ENCODE measurements around the gene EPS8L2. TPM values are rescaled to one million over a fixed set of nuclear protein-coding genes. Genes with fewer than 3 reads are reported as not detected.
A peak's percentile ranks its signal among the peaks of the same experiment; 100 is the strongest.

EPS8L2 gene
- total and polyA plus RNA-seq, 2 experiments from 2014 or later: 157 to 310 TPM

- DNase-seq (ENCODE audit: low spot score): no peak
- Histone ChIP-seq H3K27me3 (no peaks in the 10 kb centered on the region), H3K27ac (no peak overlapping the region), H3K9me2 (replicated peaks; ENCODE audit: insufficient read depth) (no peaks in the 10 kb centered on the region), H3K79me2 (peaks cover 55% of the 10 kb centered on the region), H3K36me3 (replicated peaks; ENCODE audit: insufficient read depth, low read depth) (no peaks in the 10 kb centered on the region), H3K4me1 (ENCODE audit: insufficient read depth) (peaks cover 25% of the 10 kb centered on the region), H3K9me3 (ENCODE audit: low read depth) (no peaks in the 10 kb centered on the region), H3K4me3 (no peak overlapping the region), H2AFZ (no peak overlapping the region), H4K20me1 (ENCODE audit: insufficient read depth, poor library complexity, severe bottlenecking) (peaks cover 15% of the 10 kb centered on the region), H3K4me2 (no peak overlapping the region)
- TF ChIP-seq EZH2 (IDR thresholded peaks at IDR 0.05; ENCODE audit: borderline replicate concordance) (no peak), CTCF (IDR thresholded peaks at IDR 0.05; ENCODE audit: poor library complexity) (no peak), EZH2phosphoT487 (IDR thresholded peaks at IDR 0.05; ENCODE audit: low read depth, severe bottlenecking, unreplicated experiment) (no peak)
- 87% methylated on average over 18 of the region's 18 CpGs for WGBS (ENCODE audit: low lambda C conversion rate, missing lambda C conversion rate)
These were observed 14.1 kb upstream of the EPS8L2 start for GRCh38 chr11:691710-692590.

- no peaks in the 10 kb centered on the region for H3K9me2 ChIP-seq (replicated peaks; ENCODE audit: insufficient read depth)
- no peaks in the 10 kb centered on the region for H3K36me3 ChIP-seq (replicated peaks; ENCODE audit: insufficient read depth, low read depth)
- H3K79me2 ChIP-seq: peaks cover 64% of the 10 kb centered on the region
- peak overlapping the region; percentile 84 for H3K4me2 ChIP-seq
- H3K27me3 ChIP-seq: no peaks in the 10 kb centered on the region
- H2AFZ ChIP-seq: no peak overlapping the region
- 82% methylated on average over 23 of the region's 23 CpGs for WGBS (ENCODE audit: low lambda C conversion rate, missing lambda C conversion rate)
- TF ChIP-seq EZH2 (IDR thresholded peaks at IDR 0.05; ENCODE audit: borderline replicate concordance) (no peak), EZH2phosphoT487 (IDR thresholded peaks at IDR 0.05; ENCODE audit: low read depth, severe bottlenecking, unreplicated experiment) (no peak), CTCF (IDR thresholded peaks at IDR 0.05; ENCODE audit: poor library complexity) (no peak)
- no peak overlapping the region for H3K4me3 ChIP-seq
- DNase-seq (ENCODE audit: low spot score): no peak
- H3K9me3 ChIP-seq (ENCODE audit: low read depth): no peaks in the 10 kb centered on the region
- H3K4me1 ChIP-seq (ENCODE audit: insufficient read depth): peaks cover 31% of the 10 kb centered on the region
- peak overlapping the region; percentile 55 for H3K27ac ChIP-seq
- H4K20me1 ChIP-seq (ENCODE audit: insufficient read depth, poor library complexity, severe bottlenecking): peaks cover 15% of the 10 kb centered on the region
These were observed 13.1 kb upstream of the EPS8L2 start for GRCh38 chr11:692824-693414.

GRCh38 chr11:693415-693831 lies 12.6 kb upstream of the EPS8L2 start:
- H3K27me3 ChIP-seq: no peaks in the 10 kb centered on the region
- H3K9me3 ChIP-seq (ENCODE audit: low read depth): no peaks in the 10 kb centered on the region
- WGBS (ENCODE audit: low lambda C conversion rate, missing lambda C conversion rate): 55% methylated on average over 13 of the region's 13 CpGs
- H3K79me2 ChIP-seq: peaks cover 67% of the 10 kb centered on the region
- TF ChIP-seq CTCF (IDR thresholded peaks at IDR 0.05; ENCODE audit: poor library complexity) (no peak), EZH2phosphoT487 (IDR thresholded peaks at IDR 0.05; ENCODE audit: low read depth, severe bottlenecking, unreplicated experiment) (no peak), EZH2 (IDR thresholded peaks at IDR 0.05; ENCODE audit: borderline replicate concordance) (no peak)
- H3K4me3 ChIP-seq: no peak overlapping the region
- H3K27ac ChIP-seq: peak overlapping the region; percentile 55
- H3K4me1 ChIP-seq (ENCODE audit: insufficient read depth): peaks cover 31% of the 10 kb centered on the region
- DNase-seq (ENCODE audit: low spot score): no peak
- peaks cover 15% of the 10 kb centered on the region for H4K20me1 ChIP-seq (ENCODE audit: insufficient read depth, poor library complexity, severe bottlenecking)
- H3K4me2 ChIP-seq: peak overlapping the region; percentile 84
- H2AFZ ChIP-seq: no peak overlapping the region
- H3K9me2 ChIP-seq (replicated peaks; ENCODE audit: insufficient read depth): no peaks in the 10 kb centered on the region
- no peaks in the 10 kb centered on the region for H3K36me3 ChIP-seq (replicated peaks; ENCODE audit: insufficient read depth, low read depth)

Measured in hepatocyte (in vitro differentiated cells).